Gastrocnemius medialis (tissue), 4 donors: ENCODE measurements around the gene TMEM108.

ENCODE experiments used
- POLR2A ChIP-seq, 2 donors: fragments of 450-650 bp; IDR thresholded peaks; one replicate each; pipeline ENCODE4 v1.6.1; 2017; ENCODE audit warnings: antibody characterized with exemption in 2 of 2, mild to moderate bottlenecking in 2 of 2, moderate library complexity in 2 of 2
- TF ChIP-seq, protein P1 (sequence below), 5 experiments: fragments of 450-650 bp in 3 of 5; fragments of 200-600 bp in 2 of 5; sonication (generic) in 2 of 5; IDR thresholded peaks in 4 of 5; conservative IDR thresholded peaks in 1 of 5; 1 replicate in 4 of 5; 2 replicates in 1 of 5; pipeline ENCODE4 v1.5.1; 2016 to 2019; ENCODE audit warnings: antibody characterized with exemption in 5 of 5, mild to moderate bottlenecking in 3 of 5, moderate library complexity in 3 of 5

- TF ChIP-seq, protein P1, sequence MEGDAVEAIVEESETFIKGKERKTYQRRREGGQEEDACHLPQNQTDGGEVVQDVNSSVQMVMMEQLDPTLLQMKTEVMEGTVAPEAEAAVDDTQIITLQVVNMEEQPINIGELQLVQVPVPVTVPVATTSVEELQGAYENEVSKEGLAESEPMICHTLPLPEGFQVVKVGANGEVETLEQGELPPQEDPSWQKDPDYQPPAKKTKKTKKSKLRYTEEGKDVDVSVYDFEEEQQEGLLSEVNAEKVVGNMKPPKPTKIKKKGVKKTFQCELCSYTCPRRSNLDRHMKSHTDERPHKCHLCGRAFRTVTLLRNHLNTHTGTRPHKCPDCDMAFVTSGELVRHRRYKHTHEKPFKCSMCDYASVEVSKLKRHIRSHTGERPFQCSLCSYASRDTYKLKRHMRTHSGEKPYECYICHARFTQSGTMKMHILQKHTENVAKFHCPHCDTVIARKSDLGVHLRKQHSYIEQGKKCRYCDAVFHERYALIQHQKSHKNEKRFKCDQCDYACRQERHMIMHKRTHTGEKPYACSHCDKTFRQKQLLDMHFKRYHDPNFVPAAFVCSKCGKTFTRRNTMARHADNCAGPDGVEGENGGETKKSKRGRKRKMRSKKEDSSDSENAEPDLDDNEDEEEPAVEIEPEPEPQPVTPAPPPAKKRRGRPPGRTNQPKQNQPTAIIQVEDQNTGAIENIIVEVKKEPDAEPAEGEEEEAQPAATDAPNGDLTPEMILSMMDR (IDR thresholded peaks at IDR 0.05 in 4 of 5, conservative IDR thresholded peaks at IDR 0.05 in 1 of 5): no peak
- TF ChIP-seq POLR2A (IDR thresholded peaks at IDR 0.05): no peak
Measured at GRCh38 chr3:133213937-133214336, 175.7 kb downstream of the TMEM108 start.
